Stomach (tissue), 9 donors: ENCODE data around the gene WDR20. TPM values are rescaled to one million over a fixed set of nuclear protein-coding genes. Genes with fewer than 3 reads are reported as not detected.

ENCODE experiments used
- DNase-seq, 2 donors: peaks; one replicate each; pipeline versions ENCODE4 v3.0.0 to v3.0.0-alpha.2; 2013 to 2019
- H3K27ac ChIP-seq, 5 donors: fragments of 200-600 bp in 4 of 5; sonication (generic) in 4 of 5; one replicate each; pipeline ENCODE4 v1.5.1; 2013 to 2019; ENCODE audit warnings: mild to moderate bottlenecking in 1 of 5, moderate library complexity in 1 of 5
- H3K27me3 ChIP-seq, 3 donors: fragments of 200-600 bp; sonication (generic); one replicate each; pipeline ENCODE4 v1.5.1; 2017 to 2019; ENCODE audit warnings: mixed run types in 1 of 3
- H3K36me3 ChIP-seq, 4 donors: fragments of 200-600 bp; sonication (generic); 1 replicate in 3 of 4; 2 replicates in 1 of 4; pipeline ENCODE4 v1.5.1; 2016 to 2019
- H3K4me1 ChIP-seq, 4 donors: fragments of 200-600 bp; sonication (generic); one replicate each; pipeline ENCODE4 v1.5.1; 2016 to 2019
- H3K4me3 ChIP-seq, 4 donors: fragments of 200-600 bp; sonication (generic) in 3 of 4; one replicate each; pipeline ENCODE4 v1.5.1; 2016 to 2019; ENCODE audit warnings: mild to moderate bottlenecking in 1 of 4
- H3K9me3 ChIP-seq, 4 donors: fragments of 200-600 bp; sonication (generic); one replicate each; pipeline ENCODE4 v1.5.1; 2016 to 2019
- EP300 ChIP-seq: sonication (generic); formaldehyde crosslinking; IDR thresholded peaks from one replicate; pipeline ENCODE4 v1.6.1; 2017; ENCODE audit warnings: antibody characterized with exemption
- POLR2A ChIP-seq, 4 donors: fragments of 450-650 bp; IDR thresholded peaks; one replicate each; pipeline ENCODE4 v1.6.1; 2016; ENCODE audit warnings: antibody characterized with exemption in 4 of 4, control low read depth in 2 of 4, mild to moderate bottlenecking in 1 of 4, moderate library complexity in 1 of 4
- POLR2AphosphoS5 ChIP-seq, 3 donors: sonication (generic); formaldehyde crosslinking; IDR thresholded peaks; one replicate each; pipeline ENCODE4 v1.6.1; 2016; ENCODE audit warnings: antibody characterized with exemption in 3 of 3
- WGBS, 5 donors: extraction: QIAGEN DNeasy Blood & Tissue Kit in 3 of 5; methylation state at CpG; one replicate each; pipeline versions ENCODE4 v1.1.5 to v1.1.7; 2013 to 2018; 5-methylcytosine and 5-hydroxymethylcytosine counted together
- intact Hi-C: fragments of 100-400 bp; cut with DNase I; formaldehyde crosslinking; loops from one replicate; pipeline ENCODE4 v1.15.1; 2023; ENCODE audit warnings: low total_unique reads
- polyA plus RNA-seq, 3 donors: library from polyadenylated mRNA; stranded (reverse); fragments of 200-250 nt; gene quantifications; one replicate each; pipeline ENCODE4 v1.2.3, GENCODE V29; 2013
- total RNA-seq, 5 donors: library from RNA; depleted of rRNA; stranded (reverse); fragments of >200 nt; gene quantifications; one replicate each; pipeline versions ENCODE4 v1.1.0 to v1.2.3, GENCODE V29; 2014 to 2016
- TF ChIP-seq, protein P1 (sequence below), 7 experiments: fragments of 450-650 bp in 4 of 7; fragments of 200-600 bp in 3 of 7; sonication (generic) in 3 of 7; IDR thresholded peaks; one replicate each; pipeline ENCODE4 v1.5.1; 2016 to 2019; ENCODE audit warnings: antibody characterized with exemption in 7 of 7, control low read depth in 2 of 7, mild to moderate bottlenecking in 1 of 7
- donor health status: healthy with polysubstance abuse.
- donor health status: Bipolar disorder and iron deficiency.
- donor health status: healthy.

The WDR20 gene
- total and polyA plus RNA-seq, 8 donors, result 8.2 to 44.2 (median 14.5) TPM

DNA sequence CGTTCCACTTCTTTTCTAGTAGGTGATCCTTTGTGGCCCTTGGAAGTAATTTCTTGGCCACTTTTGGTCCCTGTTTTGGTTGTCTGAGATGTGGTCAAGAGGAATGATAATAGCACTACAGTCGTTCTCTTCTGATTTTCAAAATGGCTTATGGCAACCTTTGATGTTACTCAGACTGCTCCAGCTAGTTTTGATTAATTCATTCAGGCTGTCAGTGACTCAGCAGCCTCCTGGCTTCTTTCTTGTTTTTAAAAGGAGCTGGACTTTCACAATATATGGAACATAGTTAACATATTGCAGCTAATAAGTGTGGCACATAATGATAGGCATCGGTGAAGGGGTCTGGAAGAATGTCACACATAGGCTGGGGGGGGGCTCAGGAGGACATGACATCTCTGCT is 47.3 kb downstream of the WDR20 start:
- DNase-seq, result peak in 1 of 2 donors; percentile 76
- Histone ChIP-seq H3K4me1 (peaks cover 46 to 86% (median 65%) of the 10 kb centered on the region in 4 donors), H3K4me3 (no peak overlapping the region), H3K27me3 (no peaks in the 10 kb centered on the region), H3K9me3 (no peaks in the 10 kb centered on the region), H3K27ac (peak overlapping the region; percentile 29 to 67 (median 51)), H3K36me3 (no peaks in the 10 kb centered on the region)
- 33 to 46% (median 36%) methylated on average over 3 of the region's 3 CpGs for WGBS, 5 donors
- intact Hi-C loops, result no loop called here
- TF ChIP-seq EP300 (no peak), POLR2AphosphoS5 (IDR thresholded peaks at IDR 0.05) (peak in 2 of 3 donors; percentile 28 to 54)

- Histone ChIP-seq H3K27ac (peak overlapping the region; percentile 29 to 67 (median 51)), H3K27me3 (no peaks in the 10 kb centered on the region), H3K36me3 (no peaks in the 10 kb centered on the region), H3K4me3 (no peak overlapping the region), H3K4me1 (peaks cover 41 to 81% (median 62%) of the 10 kb centered on the region in 4 donors), H3K9me3 (no peaks in the 10 kb centered on the region)
- TF ChIP-seq POLR2A (IDR thresholded peaks at IDR 0.05), result no peak
- TF ChIP-seq POLR2AphosphoS5 (IDR thresholded peaks at IDR 0.05), result no peak
- no peak for TF ChIP-seq EP300
- TF ChIP-seq, protein P1, sequence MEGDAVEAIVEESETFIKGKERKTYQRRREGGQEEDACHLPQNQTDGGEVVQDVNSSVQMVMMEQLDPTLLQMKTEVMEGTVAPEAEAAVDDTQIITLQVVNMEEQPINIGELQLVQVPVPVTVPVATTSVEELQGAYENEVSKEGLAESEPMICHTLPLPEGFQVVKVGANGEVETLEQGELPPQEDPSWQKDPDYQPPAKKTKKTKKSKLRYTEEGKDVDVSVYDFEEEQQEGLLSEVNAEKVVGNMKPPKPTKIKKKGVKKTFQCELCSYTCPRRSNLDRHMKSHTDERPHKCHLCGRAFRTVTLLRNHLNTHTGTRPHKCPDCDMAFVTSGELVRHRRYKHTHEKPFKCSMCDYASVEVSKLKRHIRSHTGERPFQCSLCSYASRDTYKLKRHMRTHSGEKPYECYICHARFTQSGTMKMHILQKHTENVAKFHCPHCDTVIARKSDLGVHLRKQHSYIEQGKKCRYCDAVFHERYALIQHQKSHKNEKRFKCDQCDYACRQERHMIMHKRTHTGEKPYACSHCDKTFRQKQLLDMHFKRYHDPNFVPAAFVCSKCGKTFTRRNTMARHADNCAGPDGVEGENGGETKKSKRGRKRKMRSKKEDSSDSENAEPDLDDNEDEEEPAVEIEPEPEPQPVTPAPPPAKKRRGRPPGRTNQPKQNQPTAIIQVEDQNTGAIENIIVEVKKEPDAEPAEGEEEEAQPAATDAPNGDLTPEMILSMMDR (IDR thresholded peaks at IDR 0.05), result no peak
- no peak for DNase-seq
- intact Hi-C loops, result no loop called here
- 40 to 69% (median 53%) methylated on average over 4 of the region's 4 CpGs for WGBS, 5 donors
These were observed 47.9 kb downstream of the WDR20 start for GRCh38 chr14:102187568-102188001.

- DNase-seq, result no peak
These were observed 48.5 kb downstream of the WDR20 start for GRCh38 chr14:102188187-102188586.

GRCh38 chr14:102189874-102190273 is 50.2 kb downstream of the WDR20 start:
- Histone ChIP-seq H3K4me3 (no peak overlapping the region), H3K4me1 (peaks cover 39 to 67% (median 56%) of the 10 kb centered on the region in 4 donors), H3K36me3 (peaks cover 0 to under 1% (median under 1%) of the 10 kb centered on the region in 4 donors), H3K9me3 (no peaks in the 10 kb centered on the region), H3K27ac (no peak overlapping the region), H3K27me3 (no peaks in the 10 kb centered on the region)
- TF ChIP-seq POLR2A (IDR thresholded peaks at IDR 0.05) (no peak), POLR2AphosphoS5 (IDR thresholded peaks at IDR 0.05) (no peak), EP300 (no peak)
- TF ChIP-seq, protein P1 (IDR thresholded peaks at IDR 0.05), result no peak
- 95 to 98% (median 96%) methylated on average over 5 of the region's 5 CpGs for WGBS, 5 donors
- intact Hi-C loops, result no loop called here
- DNase-seq, result no peak

More at GRCh38 chr14:102188187-102188586, 48.5 kb downstream of the WDR20 start:
- 80 to 94% (median 88%) methylated on average over 1 of the region's 1 CpG for WGBS, 5 donors
- TF ChIP-seq, protein P1 (IDR thresholded peaks at IDR 0.05), result no peak
- no peak for TF ChIP-seq POLR2A (IDR thresholded peaks at IDR 0.05)
- no peak for TF ChIP-seq EP300
- no peak for TF ChIP-seq POLR2AphosphoS5 (IDR thresholded peaks at IDR 0.05)
- intact Hi-C loops, result no loop called here
- Histone ChIP-seq H3K4me1 (peaks cover 39 to 75% (median 59%) of the 10 kb centered on the region in 4 donors), H3K27me3 (no peaks in the 10 kb centered on the region), H3K4me3 (no peak overlapping the region), H3K9me3 (no peaks in the 10 kb centered on the region), H3K36me3 (no peaks in the 10 kb centered on the region), H3K27ac (peak overlapping the region in 1 of 5 donors; percentile 59)

DNA sequence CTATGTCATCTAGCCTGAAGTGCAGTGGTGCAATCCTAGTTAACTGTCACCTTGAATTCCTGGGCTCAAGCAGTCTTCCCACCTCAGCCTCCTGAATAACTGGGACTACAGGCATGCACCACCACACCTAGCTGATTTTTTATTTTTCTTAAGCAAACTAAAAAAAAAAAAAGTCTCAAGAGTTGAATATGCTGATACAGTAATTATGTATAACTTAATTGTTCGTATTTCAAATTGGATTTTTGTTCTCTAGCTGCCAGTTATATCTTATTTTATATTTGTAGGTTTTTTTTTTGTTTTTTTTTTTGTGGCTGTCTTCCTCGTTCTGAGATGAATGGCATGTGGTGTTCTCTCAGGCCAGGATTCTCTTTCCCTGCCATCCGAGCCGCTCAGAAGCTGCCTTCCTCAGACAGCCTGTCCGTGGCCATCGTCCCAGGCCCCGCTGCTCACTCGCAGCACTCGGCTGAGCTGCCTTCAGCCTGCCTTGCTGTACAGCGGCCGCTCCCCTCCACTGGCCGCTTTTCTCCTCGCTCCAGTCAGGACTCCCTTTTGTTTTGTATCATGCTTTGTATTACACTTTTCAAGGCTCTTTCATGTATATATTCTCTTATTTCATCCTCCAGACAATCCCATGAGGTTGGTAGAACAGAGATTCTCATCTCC is 53.3 kb downstream of the WDR20 start:
- Histone ChIP-seq H3K27me3 (no peaks in the 10 kb centered on the region), H3K36me3 (peaks cover 0 to 32% (median 24%) of the 10 kb centered on the region in 4 donors), H3K27ac (no peak overlapping the region), H3K4me1 (peaks cover 17 to 54% (median 33%) of the 10 kb centered on the region in 4 donors), H3K4me3 (no peak overlapping the region), H3K9me3 (no peaks in the 10 kb centered on the region)
- DNase-seq, result no peak
- intact Hi-C loops, result no loop called here
- WGBS, 5 donors, result 85 to 90% (median 87%) methylated on average over 13 of the region's 13 CpGs
- TF ChIP-seq POLR2A (IDR thresholded peaks at IDR 0.05) (no peak), POLR2AphosphoS5 (IDR thresholded peaks at IDR 0.05) (no peak), EP300 (no peak)
- TF ChIP-seq, protein P1 (IDR thresholded peaks at IDR 0.05), result no peak
